Ovary (tissue), 3 donors: Measurements from ENCODE around the gene CMTM6.

Experiments used
- EP300 ChIP-seq: sonication (generic); formaldehyde crosslinking; IDR thresholded peaks from one replicate; pipeline ENCODE4 v1.6.1; 2017; ENCODE audit warnings: antibody characterized with exemption
- POLR2A ChIP-seq: fragments of 450-650 bp; IDR thresholded peaks from one replicate; pipeline ENCODE4 v1.6.1; 2017; ENCODE audit warnings: antibody characterized with exemption, mild to moderate bottlenecking, moderate library complexity
- TF ChIP-seq, protein P1 (sequence below), 3 donors: fragments of 450-650 bp in 2 of 3; fragments of 200-600 bp in 1 of 3; IDR thresholded peaks; one replicate each; pipeline versions ENCODE4 v1.5.1 to v1.8.0; 2016 to 2022; ENCODE audit warnings: antibody characterized with exemption in 3 of 3, mild to moderate bottlenecking in 1 of 3
- donor health status: DM: no; HTN: no; CAD: no.

DNA sequence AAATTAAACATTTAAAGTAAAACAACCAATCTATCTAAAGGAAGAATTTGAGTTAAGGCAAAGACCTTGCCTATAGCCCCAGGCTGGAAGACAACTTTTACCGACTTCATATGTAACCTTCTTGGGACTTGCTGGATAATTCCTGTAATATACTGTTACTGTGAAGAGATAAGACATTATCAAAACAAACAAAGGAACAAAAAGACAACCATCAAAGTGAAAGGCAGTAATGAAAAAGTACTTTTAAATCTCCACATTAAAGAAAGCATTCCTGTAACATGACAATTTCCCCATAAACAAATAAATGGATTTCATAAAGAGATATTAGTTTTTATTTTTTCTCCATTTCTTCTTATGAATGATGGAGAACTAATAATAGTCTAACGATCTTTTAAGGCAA is 2.4 kb downstream of the CMTM6 start:
- TF ChIP-seq, protein P1, sequence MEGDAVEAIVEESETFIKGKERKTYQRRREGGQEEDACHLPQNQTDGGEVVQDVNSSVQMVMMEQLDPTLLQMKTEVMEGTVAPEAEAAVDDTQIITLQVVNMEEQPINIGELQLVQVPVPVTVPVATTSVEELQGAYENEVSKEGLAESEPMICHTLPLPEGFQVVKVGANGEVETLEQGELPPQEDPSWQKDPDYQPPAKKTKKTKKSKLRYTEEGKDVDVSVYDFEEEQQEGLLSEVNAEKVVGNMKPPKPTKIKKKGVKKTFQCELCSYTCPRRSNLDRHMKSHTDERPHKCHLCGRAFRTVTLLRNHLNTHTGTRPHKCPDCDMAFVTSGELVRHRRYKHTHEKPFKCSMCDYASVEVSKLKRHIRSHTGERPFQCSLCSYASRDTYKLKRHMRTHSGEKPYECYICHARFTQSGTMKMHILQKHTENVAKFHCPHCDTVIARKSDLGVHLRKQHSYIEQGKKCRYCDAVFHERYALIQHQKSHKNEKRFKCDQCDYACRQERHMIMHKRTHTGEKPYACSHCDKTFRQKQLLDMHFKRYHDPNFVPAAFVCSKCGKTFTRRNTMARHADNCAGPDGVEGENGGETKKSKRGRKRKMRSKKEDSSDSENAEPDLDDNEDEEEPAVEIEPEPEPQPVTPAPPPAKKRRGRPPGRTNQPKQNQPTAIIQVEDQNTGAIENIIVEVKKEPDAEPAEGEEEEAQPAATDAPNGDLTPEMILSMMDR (IDR thresholded peaks at IDR 0.05): no peak
- TF ChIP-seq POLR2A (no peak), EP300 (no peak)
